Neural crest cell (in vitro differentiated cells): Measurements from ENCODE around the gene TBC1D30. TPM values are rescaled to one million over a fixed set of nuclear protein-coding genes. Genes with fewer than 3 reads are reported as not detected.

ENCODE experiments used
- DNase-seq: peaks from one replicate; pipeline ENCODE4 v3.0.0; 2021; ENCODE audit warnings: low read depth, mixed read lengths, low spot score
- H3K27ac Mint-ChIP-seq: one replicate; pipeline ENCODE4 v1.8.0; 2021; ENCODE audit warnings: mild to moderate bottlenecking, mixed read lengths; ENCODE audit not compliant: unreplicated experiment
- H3K27me3 Mint-ChIP-seq: 2 replicates; pipeline ENCODE4 v1.8.0; 2021; ENCODE audit warnings: low read depth, mild to moderate bottlenecking, mixed read lengths
- H3K36me3 Mint-ChIP-seq: 2 replicates; pipeline ENCODE4 v1.8.0; 2021; ENCODE audit warnings: low read depth, mild to moderate bottlenecking, mixed read lengths
- H3K4me1 Mint-ChIP-seq: 2 replicates; pipeline ENCODE4 v1.8.0; 2021; ENCODE audit warnings: mixed read lengths
- H3K4me3 Mint-ChIP-seq: one replicate; pipeline ENCODE4 v1.8.0; 2021; ENCODE audit warnings: mild to moderate bottlenecking, mixed read lengths
- H3K9me3 Mint-ChIP-seq: 2 replicates; pipeline ENCODE4 v1.8.0; 2021; ENCODE audit warnings: mixed read lengths
- CTCF ChIP-seq: fragments of 200-600 bp; sonication (generic); conservative IDR thresholded peaks from 2 replicates; pipeline ENCODE4 v1.5.0; 2021; ENCODE audit warnings: antibody characterized with exemption, mild to moderate bottlenecking
- total RNA-seq: library from RNA; stranded (reverse); gene quantifications from 2 replicates; pipeline ENCODE4 v1.2.1, GENCODE V29; 2021

Gene TBC1D30
- total RNA-seq, 1 donor from 2014 or later = 2.6 TPM

GRCh38 chr12:64781280-64782190, 42.9 kb upstream of the TBC1D30 start:
- H3K27ac Mint-ChIP-seq = no peak overlapping the region
- H3K4me3 Mint-ChIP-seq = peak overlapping the region; percentile 87
- H3K36me3 Mint-ChIP-seq = peaks cover 3% of the 10 kb centered on the region
- TF ChIP-seq CTCF = no peak
- peaks cover 87% of the 10 kb centered on the region for H3K27me3 Mint-ChIP-seq
- H3K4me1 Mint-ChIP-seq = peaks cover 13% of the 10 kb centered on the region
- no peaks in the 10 kb centered on the region for H3K9me3 Mint-ChIP-seq
- DNase-seq = no peak

- no peak for TF ChIP-seq CTCF
- no peak overlapping the region for H3K27ac Mint-ChIP-seq
- DNase-seq = no peak
- peaks cover 79% of the 10 kb centered on the region for H3K27me3 Mint-ChIP-seq
- H3K36me3 Mint-ChIP-seq = no peaks in the 10 kb centered on the region
- peak overlapping the region; percentile 87 for H3K4me3 Mint-ChIP-seq
- no peaks in the 10 kb centered on the region for H3K9me3 Mint-ChIP-seq
- peaks cover 13% of the 10 kb centered on the region for H3K4me1 Mint-ChIP-seq
Observed at GRCh38 chr12:64782191-64782876, 42.1 kb upstream of the TBC1D30 start.

- no peak for TF ChIP-seq CTCF
- no peak for DNase-seq
- Mint-ChIP-seq H3K27me3 (peaks cover 50% of the 10 kb centered on the region), H3K9me3 (no peaks in the 10 kb centered on the region), H3K36me3 (no peaks in the 10 kb centered on the region), H3K4me1 (peaks cover 18% of the 10 kb centered on the region), H3K27ac (no peak overlapping the region), H3K4me3 (no peak overlapping the region)
Observed at GRCh38 chr12:64785838-64786237, 38.6 kb upstream of the TBC1D30 start.

- DNase-seq = no peak
- H3K36me3 Mint-ChIP-seq = no peaks in the 10 kb centered on the region
- H3K27ac Mint-ChIP-seq = no peak overlapping the region
- TF ChIP-seq CTCF = no peak
- H3K4me1 Mint-ChIP-seq = peaks cover 14% of the 10 kb centered on the region
- peaks cover 10% of the 10 kb centered on the region for H3K27me3 Mint-ChIP-seq
- no peaks in the 10 kb centered on the region for H3K9me3 Mint-ChIP-seq
- H3K4me3 Mint-ChIP-seq = no peak overlapping the region
Observed at GRCh38 chr12:64790166-64790565, 34.3 kb upstream of the TBC1D30 start.

- no peak overlapping the region for H3K27ac Mint-ChIP-seq
- no peaks in the 10 kb centered on the region for H3K36me3 Mint-ChIP-seq
- DNase-seq = no peak
- H3K9me3 Mint-ChIP-seq = no peaks in the 10 kb centered on the region
- H3K27me3 Mint-ChIP-seq = peaks cover 3% of the 10 kb centered on the region
- no peak overlapping the region for H3K4me3 Mint-ChIP-seq
- H3K4me1 Mint-ChIP-seq = peaks cover 14% of the 10 kb centered on the region
- TF ChIP-seq CTCF = no peak
Observed at GRCh38 chr12:64791036-64791435, 33.4 kb upstream of the TBC1D30 start.
